AG09309 (cell line): ENCODE results near the gene TSPAN18.

Experiments
- DNase-seq: peaks from one replicate; pipeline ENCODE4 v3.0.0-alpha.2; 2010; ENCODE audit warnings: low read depth
- H3K4me3 ChIP-seq: 2 replicates; pipeline ENCODE4 v1.5.1; 2011; ENCODE audit warnings: mild to moderate bottlenecking, low read depth, low read length, moderate library complexity; ENCODE audit not compliant: control insufficient read depth
- CTCF ChIP-seq: IDR thresholded peaks from 2 replicates; pipeline ENCODE4 v1.5.1; 2011; ENCODE audit warnings: mild to moderate bottlenecking, low read depth, low read length, inconsistent platforms; ENCODE audit not compliant: insufficient read depth, control insufficient read depth; ENCODE audit errors: missing control alignments

TSPAN18 gene

GRCh38 chr11:44778195-44779100, 51.7 kb downstream of the TSPAN18 start:
- DNase-seq, result no peak
- no peak for TF ChIP-seq CTCF
- H3K4me3 ChIP-seq, result no peak overlapping the region

GRCh38 chr11:44779736-44780520, 53.2 kb downstream of the TSPAN18 start:
- TF ChIP-seq CTCF, result no peak
- no peak overlapping the region for H3K4me3 ChIP-seq
- no peak for DNase-seq

GRCh38 chr11:44780940-44781631, 54.3 kb downstream of the TSPAN18 start:
- no peak overlapping the region for H3K4me3 ChIP-seq
- no peak for TF ChIP-seq CTCF
- no peak for DNase-seq

GRCh38 chr11:44781655-44782054, 54.9 kb downstream of the TSPAN18 start:
- no peak for TF ChIP-seq CTCF
- no peak for DNase-seq
- H3K4me3 ChIP-seq, result no peak overlapping the region

- TF ChIP-seq CTCF, result no peak
- DNase-seq, result no peak
- no peak overlapping the region for H3K4me3 ChIP-seq
Observed at GRCh38 chr11:44782478-44782877, 55.7 kb downstream of the TSPAN18 start.

GRCh38 chr11:44784436-44784760, 57.6 kb downstream of the TSPAN18 start:
- no peak for DNase-seq
- H3K4me3 ChIP-seq, result no peak overlapping the region
- no peak for TF ChIP-seq CTCF
